B cell (primary cell): Measurements from ENCODE around the gene ZNF600. TPM values are rescaled to one million over a fixed set of nuclear protein-coding genes. Genes with fewer than 3 reads are reported as not detected.

Source experiments
- ATAC-seq: fragments of 200-7000 bp; cut with Tn5 transposase; one replicate; pipeline ENCODE4 v1.10.0; 2021; ENCODE audit warnings: low read depth, mild to moderate bottlenecking, moderate number of reproducible peaks, moderate library complexity
- CTCF ChIA-PET: fragments of 350-600 bp; sonication (Branson Sonifier 250); formaldehyde crosslinking; loops from one replicate; lab custom pipeline; 2021; ENCODE audit warnings: antibody characterized with exemption, inconsistent platforms; lab: Charles Lee
- POLR2A ChIA-PET: fragments of 350-600 bp; sonication (Branson Sonifier 250); formaldehyde crosslinking; loops from one replicate; lab custom pipeline; 2021; ENCODE audit warnings: antibody characterized with exemption; lab: Charles Lee
- DNase-seq: peaks from one replicate; pipeline ENCODE4 v3.0.0; 2013
- H2AFZ ChIP-seq: 2 replicates; pipeline ENCODE4 v1.6.1; 2012; ENCODE audit warnings: mild to moderate bottlenecking, low read depth, low read length; ENCODE audit not compliant: insufficient read depth, poor library complexity, severe bottlenecking
- H3K27ac ChIP-seq, 2 donors: 1 replicate in 1 of 2; 2 replicates in 1 of 2; pipeline ENCODE4 v1.5.1; 2012 to 2013; ENCODE audit warnings: low read length in 2 of 2, mild to moderate bottlenecking in 2 of 2, moderate library complexity in 1 of 2
- H3K27me3 ChIP-seq, 4 experiments: fragments of 200-600 bp in 1 of 4; sonication (generic) in 1 of 4; replicated peaks in 1 of 4; 1 replicate in 2 of 4; 2 replicates in 2 of 4; pipeline versions ENCODE4 v1.6.1 to v1.7.0; 2013 to 2016; ENCODE audit warnings: low read length in 3 of 4, mild to moderate bottlenecking in 2 of 4, mixed read lengths in 1 of 4, moderate library complexity in 1 of 4; ENCODE audit not compliant: insufficient read depth in 4 of 4, control insufficient read depth in 3 of 4; ENCODE audit errors: control extremely low read depth in 1 of 4
- H3K36me3 ChIP-seq, 2 experiments: replicated peaks in 1 of 2; 1 replicate in 1 of 2; 2 replicates in 1 of 2; pipeline versions ENCODE4 v1.6.1 to v1.7.1; 2013; ENCODE audit warnings: low read length in 1 of 2; ENCODE audit not compliant: insufficient read depth in 2 of 2, control insufficient read depth in 1 of 2; ENCODE audit errors: control extremely low read depth in 1 of 2, extremely low read depth in 1 of 2
- H3K4me1 ChIP-seq, 2 donors: fragments of 200-600 bp in 1 of 2; sonication (generic) in 1 of 2; 1 replicate in 1 of 2; 2 replicates in 1 of 2; pipeline versions ENCODE4 v1.5.1 to v1.6.1; 2013 to 2017; ENCODE audit warnings: low read length in 2 of 2; ENCODE audit not compliant: control insufficient read depth in 2 of 2, insufficient read depth in 2 of 2
- H3K4me2 ChIP-seq: replicated peaks from 2 replicates; pipeline ENCODE3; 2012; ENCODE audit warnings: mild to moderate bottlenecking, low read depth, low read length; ENCODE audit not compliant: poor library complexity, severe bottlenecking
- H3K4me3 ChIP-seq, 5 experiments: fragments of 200-600 bp in 1 of 5; sonication (generic) in 1 of 5; 1 replicate in 3 of 5; 2 replicates in 2 of 5; pipeline versions ENCODE4 v1.5.1 to v1.7.0; 2011 to 2016; ENCODE audit warnings: low read length in 4 of 5, mild to moderate bottlenecking in 4 of 5, low read depth in 2 of 5, control low read depth in 1 of 5, moderate library complexity in 1 of 5; ENCODE audit not compliant: insufficient read depth in 1 of 5; ENCODE audit errors: control extremely low read depth in 1 of 5, extremely low read depth in 1 of 5
- H3K79me2 ChIP-seq: fragments of 200-600 bp; sonication (generic); one replicate; pipeline ENCODE4 v1.6.0; 2016; ENCODE audit warnings: low read length; ENCODE audit not compliant: control insufficient read depth, insufficient read depth
- H3K9ac ChIP-seq: fragments of 200-600 bp; sonication (generic); 2 replicates; pipeline ENCODE4 v1.6.1; 2017; ENCODE audit warnings: mild to moderate bottlenecking, low read length, moderate library complexity
- H3K9me3 ChIP-seq, 3 donors: one replicate each; pipeline versions ENCODE4 v1.6.1 to v1.7.1; 2013; ENCODE audit warnings: low read length in 2 of 3; ENCODE audit not compliant: control insufficient read depth in 2 of 3, insufficient read depth in 1 of 3; ENCODE audit errors: control extremely low read depth in 1 of 3
- H4K20me1 ChIP-seq: 2 replicates; pipeline ENCODE4 v1.6.0; 2012; ENCODE audit warnings: mild to moderate bottlenecking, low read length; ENCODE audit not compliant: insufficient read depth, control insufficient read depth, poor library complexity, severe bottlenecking
- H3K27ac Mint-ChIP-seq: one replicate; pipeline ENCODE4 v1.8.0; 2021; ENCODE audit warnings: mixed read lengths
- H3K27me3 Mint-ChIP-seq: one replicate; pipeline ENCODE4 v1.8.0; 2021; ENCODE audit warnings: mixed read lengths
- H3K4me1 Mint-ChIP-seq: one replicate; pipeline ENCODE4 v1.8.0; 2021; ENCODE audit warnings: mixed read lengths
- H3K4me3 Mint-ChIP-seq: one replicate; pipeline ENCODE4 v1.8.0; 2021; ENCODE audit warnings: mixed read lengths
- H3K9me3 Mint-ChIP-seq: one replicate; pipeline ENCODE4 v1.8.0; 2022; ENCODE audit warnings: mixed read lengths; ENCODE audit not compliant: insufficient read depth
- EZH2 ChIP-seq: IDR thresholded peaks from 2 replicates; pipeline ENCODE4 v1.6.1; 2012; ENCODE audit warnings: borderline replicate concordance, low read depth, mild to moderate bottlenecking, moderate library complexity, low read length; ENCODE audit not compliant: insufficient read depth, poor library complexity, severe bottlenecking
- WGBS: methylation state at CpG from one replicate; pipeline ENCODE4 v1.1.5; 2013; ENCODE audit warnings: missing lambda C conversion rate; ENCODE audit not compliant: insufficient coverage; 5-methylcytosine and 5-hydroxymethylcytosine counted together
- intact Hi-C: fragments of 100-400 bp; cut with micrococcal nuclease; formaldehyde crosslinking; loops from one replicate; pipeline ENCODE4 v1.10.0; 2022
- polyA plus RNA-seq: library from polyadenylated mRNA; depleted of rRNA; stranded (reverse); fragments of >200 nt; gene quantifications from 2 replicates; pipeline ENCODE4 v1.2.3, GENCODE V29; 2012
- total RNA-seq, 2 donors: library from RNA; stranded (reverse); fragments of 120-200 nt in 1 of 2; gene quantifications; 1 replicate in 1 of 2; 2 replicates in 1 of 2; pipeline versions ENCODE4 v1.2.3 to v1.2.4, GENCODE V29; 2013 to 2022
- TF ChIP-seq, protein P1 (sequence below): fragments of 200-600 bp; IDR thresholded peaks from one replicate; pipeline ENCODE4 v1.8.0; 2022; ENCODE audit warnings: antibody characterized with exemption, mild to moderate bottlenecking

Gene ZNF600
- total and polyA plus RNA-seq, 2 donors (not counting 1 experiment from before 2014, with no cell fraction given) = 40.6 to 41.7 TPM

DNA sequence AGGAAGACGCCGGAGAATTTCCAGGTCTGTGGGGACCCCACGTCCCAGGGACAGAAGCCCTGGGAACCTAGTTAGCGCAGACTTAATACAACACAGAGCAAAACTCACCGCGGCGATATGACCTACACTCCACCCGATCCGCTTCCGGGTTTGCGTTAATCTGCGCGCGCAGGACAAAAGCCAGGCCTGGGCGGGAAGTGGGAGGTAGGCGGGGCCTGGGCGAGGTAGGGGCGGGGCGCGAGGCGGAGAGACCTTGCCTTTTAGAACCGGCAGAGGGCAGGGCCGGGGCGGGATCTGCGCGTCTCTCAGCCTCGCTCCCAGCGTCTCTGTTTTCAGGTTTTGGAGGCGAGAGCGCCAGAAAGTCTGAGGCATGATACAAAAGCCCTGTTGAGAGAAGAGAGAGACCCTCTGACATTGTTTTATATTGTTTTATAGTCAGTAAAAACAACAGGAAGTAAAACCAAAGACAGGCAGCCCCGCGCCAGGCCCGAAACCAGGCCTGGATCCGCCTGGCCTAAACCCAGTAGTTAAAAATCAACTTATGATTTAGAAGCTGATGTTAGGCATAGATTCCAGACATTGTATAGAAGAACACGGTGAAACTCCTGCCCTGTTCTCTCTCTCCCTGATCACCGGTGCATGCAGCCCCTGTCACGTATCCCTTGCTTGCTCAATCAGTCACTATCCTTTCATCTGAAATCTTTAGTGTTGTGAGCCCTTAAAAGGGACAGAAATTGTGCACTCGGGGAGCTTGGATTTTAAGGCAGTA, 51.5 kb downstream of the ZNF600 start, which contains the start of gene ZNF611:
Gene ZNF611 (minus strand): TSS at position 152 of the 769 bp plus-strand sequence. CDS start 19,150 bp downstream, outside the sequence.
- DNase-seq (peak; percentile 98), ATAC-seq (peak; percentile 98)
- Histone ChIP-seq H3K4me3 (peak within 1 kb of the TSS; percentile 67 to 96 (median 90)), H3K4me1 (peaks cover 10 to 19% of the 10 kb centered on the region in 2 donors), H3K9ac (peak within 1 kb of the TSS; percentile 89), H4K20me1 (no peaks in the 10 kb centered on the region), H2AFZ (peak within 1 kb of the TSS; percentile 87), H3K79me2 (peaks cover 36% of the 10 kb centered on the region), H3K27ac (peak within 1 kb of the TSS; percentile 74 to 91), H3K36me3 (no peaks in the 10 kb centered on the region), H3K27me3 (no peaks in the 10 kb centered on the region), H3K9me3 (peaks cover 0 to 22% (median 0%) of the 10 kb centered on the region in 3 donors), H3K4me2 (peak within 1 kb of the TSS; percentile 96)
- CTCF ChIA-PET = interaction anchor here (1.2 kb wide), 1 partner anchor 8 kb away, joined by 3 read pairs; no protein-coding TSS in a partner anchor
- WGBS = 0% methylated on average over 26 of the region's 38 CpGs
- TF ChIP-seq, protein P1, sequence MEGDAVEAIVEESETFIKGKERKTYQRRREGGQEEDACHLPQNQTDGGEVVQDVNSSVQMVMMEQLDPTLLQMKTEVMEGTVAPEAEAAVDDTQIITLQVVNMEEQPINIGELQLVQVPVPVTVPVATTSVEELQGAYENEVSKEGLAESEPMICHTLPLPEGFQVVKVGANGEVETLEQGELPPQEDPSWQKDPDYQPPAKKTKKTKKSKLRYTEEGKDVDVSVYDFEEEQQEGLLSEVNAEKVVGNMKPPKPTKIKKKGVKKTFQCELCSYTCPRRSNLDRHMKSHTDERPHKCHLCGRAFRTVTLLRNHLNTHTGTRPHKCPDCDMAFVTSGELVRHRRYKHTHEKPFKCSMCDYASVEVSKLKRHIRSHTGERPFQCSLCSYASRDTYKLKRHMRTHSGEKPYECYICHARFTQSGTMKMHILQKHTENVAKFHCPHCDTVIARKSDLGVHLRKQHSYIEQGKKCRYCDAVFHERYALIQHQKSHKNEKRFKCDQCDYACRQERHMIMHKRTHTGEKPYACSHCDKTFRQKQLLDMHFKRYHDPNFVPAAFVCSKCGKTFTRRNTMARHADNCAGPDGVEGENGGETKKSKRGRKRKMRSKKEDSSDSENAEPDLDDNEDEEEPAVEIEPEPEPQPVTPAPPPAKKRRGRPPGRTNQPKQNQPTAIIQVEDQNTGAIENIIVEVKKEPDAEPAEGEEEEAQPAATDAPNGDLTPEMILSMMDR = peak; percentile 79
- no peak for TF ChIP-seq EZH2
- Mint-ChIP-seq H3K9me3 (no peaks in the 10 kb centered on the region), H3K27ac (peak within 1 kb of the TSS; percentile 92), H3K27me3 (no peaks in the 10 kb centered on the region), H3K4me3 (peak within 1 kb of the TSS; percentile 93), H3K4me1 (peaks cover 23% of the 10 kb centered on the region)
- intact Hi-C loops = loop anchor here (1.0 to 2.0 kb wide), 6 partner anchors 45 to 732 kb away; partner anchors contain the start of genes ZNF600, ZNF813 and ZNF83
- POLR2A ChIA-PET = no interaction called here
